Activated CD8-positive, alpha-beta T cell treated with anti-CD3 and anti-CD28 coated beads for 36 hours (primary cell): ENCODE results near the gene MACC1. TPM values are rescaled to one million over a fixed set of nuclear protein-coding genes. Genes with fewer than 3 reads are reported as not detected.
A peak's percentile ranks its signal among the peaks of the same experiment; 100 is the strongest.

Experiments used
- ATAC-seq: fragments of 200-7000 bp; cut with Tn5 transposase; one replicate; pipeline ENCODE4 v1.10.0; 2021; ENCODE audit warnings: mild to moderate bottlenecking, moderate library complexity
- CTCF ChIA-PET: fragments of 350-600 bp; sonication (Branson Sonifier 250); formaldehyde crosslinking; loops from one replicate; lab custom pipeline; 2021; ENCODE audit warnings: antibody characterized with exemption; lab: Charles Lee
- POLR2A ChIA-PET: fragments of 350-600 bp; sonication (Branson Sonifier 250); formaldehyde crosslinking; loops from one replicate; lab custom pipeline; 2021; ENCODE audit warnings: antibody characterized with exemption; lab: Charles Lee
- DNase-seq: peaks from one replicate; pipeline ENCODE4 v3.0.0-alpha.2; 2020
- H3K27ac Mint-ChIP-seq: one replicate; pipeline ENCODE4 v1.8.0; 2021; ENCODE audit warnings: mild to moderate bottlenecking, mixed read lengths
- H3K27me3 Mint-ChIP-seq: one replicate; pipeline ENCODE4 v1.8.0; 2021; ENCODE audit warnings: mixed read lengths
- H3K36me3 Mint-ChIP-seq: one replicate; pipeline ENCODE4 v1.8.0; 2021; ENCODE audit warnings: low read depth, mixed read lengths
- H3K4me1 Mint-ChIP-seq: one replicate; pipeline ENCODE4 v1.8.0; 2021; ENCODE audit warnings: low read depth, mixed read lengths
- H3K4me3 Mint-ChIP-seq: one replicate; pipeline ENCODE4 v1.8.0; 2021; ENCODE audit warnings: mild to moderate bottlenecking, moderate library complexity, mixed read lengths
- H3K9me3 Mint-ChIP-seq: one replicate; pipeline ENCODE4 v1.8.0; 2021; ENCODE audit warnings: mixed read lengths
- CTCF ChIP-seq: fragments of 200-600 bp; IDR thresholded peaks from one replicate; pipeline ENCODE4 v1.8.0; 2022; ENCODE audit warnings: antibody characterized with exemption, mild to moderate bottlenecking
- intact Hi-C: fragments of 100-400 bp; cut with micrococcal nuclease; formaldehyde crosslinking; loops from one replicate; pipeline ENCODE4 v1.10.0; 2022
- total RNA-seq, 2 experiments: library from RNA; stranded (reverse); gene quantifications; one replicate each; pipeline ENCODE4 v1.2.3, GENCODE V29; 2021

Gene MACC1
- total RNA-seq, 2 experiments from 2014 or later = 0.14 to 0.38 TPM

- ChIA-PET POLR2A (no interaction called here), CTCF (no interaction called here)
- intact Hi-C loops = no loop called here
- ATAC-seq = peak; percentile 46
- peaks cover 13% of the 10 kb centered on the region for H3K27me3 Mint-ChIP-seq
- peak overlapping the region; percentile 67 for H3K27ac Mint-ChIP-seq
- DNase-seq = no peak
- peaks cover 16% of the 10 kb centered on the region for H3K4me1 Mint-ChIP-seq
- no peaks in the 10 kb centered on the region for H3K36me3 Mint-ChIP-seq
- no peak for TF ChIP-seq CTCF
- H3K9me3 Mint-ChIP-seq = no peaks in the 10 kb centered on the region
- no peak overlapping the region for H3K4me3 Mint-ChIP-seq
These were observed 3.9 kb upstream of the MACC1 start for GRCh38 chr7:20220921-20221547.

GRCh38 chr7:20220293-20220761 is 3.1 kb upstream of the MACC1 start:
- Mint-ChIP-seq H3K27me3 (peaks cover 8% of the 10 kb centered on the region), H3K36me3 (no peaks in the 10 kb centered on the region), H3K4me3 (no peak overlapping the region), H3K9me3 (no peaks in the 10 kb centered on the region), H3K27ac (peak overlapping the region; percentile 67), H3K4me1 (peaks cover 16% of the 10 kb centered on the region)
- no peak for TF ChIP-seq CTCF
- intact Hi-C loops = no loop called here
- ChIA-PET POLR2A (no interaction called here), CTCF (no interaction called here)
- no peak for DNase-seq
- peak; percentile 18 for ATAC-seq

GRCh38 chr7:20219446-20220292 is 2.5 kb upstream of the MACC1 start:
- no peaks in the 10 kb centered on the region for H3K9me3 Mint-ChIP-seq
- DNase-seq (peak; percentile 20), ATAC-seq (peak; percentile 21)
- POLR2A ChIA-PET = no interaction called here
- no peaks in the 10 kb centered on the region for H3K36me3 Mint-ChIP-seq
- no peak overlapping the region for H3K4me3 Mint-ChIP-seq
- intact Hi-C loops = no loop called here
- H3K27me3 Mint-ChIP-seq = peaks cover 6% of the 10 kb centered on the region
- H3K27ac Mint-ChIP-seq = peak overlapping the region; percentile 53
- CTCF ChIA-PET = no interaction called here
- TF ChIP-seq CTCF = no peak
- H3K4me1 Mint-ChIP-seq = peaks cover 16% of the 10 kb centered on the region

GRCh38 chr7:20219062-20219445 is 1.9 kb upstream of the MACC1 start:
- H3K9me3 Mint-ChIP-seq = no peaks in the 10 kb centered on the region
- no peak for TF ChIP-seq CTCF
- CTCF ChIA-PET = no interaction called here
- DNase-seq = no peak
- no peak overlapping the region for H3K4me3 Mint-ChIP-seq
- POLR2A ChIA-PET = no interaction called here
- peaks cover 16% of the 10 kb centered on the region for H3K4me1 Mint-ChIP-seq
- no peak for ATAC-seq
- no peaks in the 10 kb centered on the region for H3K36me3 Mint-ChIP-seq
- H3K27me3 Mint-ChIP-seq = peaks cover 8% of the 10 kb centered on the region
- intact Hi-C loops = no loop called here
- no peak overlapping the region for H3K27ac Mint-ChIP-seq

- Mint-ChIP-seq H3K27ac (no peak overlapping the region), H3K4me3 (no peak overlapping the region), H3K36me3 (no peaks in the 10 kb centered on the region), H3K9me3 (no peaks in the 10 kb centered on the region), H3K4me1 (peaks cover 16% of the 10 kb centered on the region), H3K27me3 (peaks cover 8% of the 10 kb centered on the region)
- DNase-seq (no peak), ATAC-seq (no peak)
- intact Hi-C loops = no loop called here
- ChIA-PET POLR2A (no interaction called here), CTCF (interaction anchor here (1.3 kb wide), 1 partner anchor 19 kb away, joined by 3 read pairs; no protein-coding TSS in a partner anchor)
- TF ChIP-seq CTCF = no peak
These were observed 1.1 kb upstream of the MACC1 start for GRCh38 chr7:20218279-20218678.
